Stimulated activated CD4-positive, alpha-beta T cell treated with anti-CD3 and anti-CD28 coated beads, Interleukin-1b, Interleukin-23, amount 100 ng/mL, for 48 hours (primary cell): ENCODE measurements around the gene ZFHX3.

Experiments used
- DNase-seq: peaks from one replicate; pipeline ENCODE4 v3.0.0-alpha.2; 2020

The ZFHX3 gene

DNA sequence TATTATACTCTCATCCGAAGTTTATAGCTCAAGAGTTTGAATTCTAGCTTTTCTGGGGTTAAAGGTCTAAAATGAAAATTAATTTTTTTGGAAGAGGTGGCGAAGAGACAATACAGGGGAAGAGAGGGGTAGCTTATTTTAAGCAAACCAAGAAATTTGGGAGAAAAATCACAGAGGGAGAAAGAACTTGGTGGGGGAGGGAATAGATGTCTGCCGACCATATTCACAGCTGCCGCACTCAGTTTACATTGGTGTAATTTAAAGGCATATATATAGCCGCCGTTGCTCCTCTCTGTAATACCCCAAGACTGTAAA lies 6.5 kb upstream of the ZFHX3 start:
- DNase-seq: no peak

DNA sequence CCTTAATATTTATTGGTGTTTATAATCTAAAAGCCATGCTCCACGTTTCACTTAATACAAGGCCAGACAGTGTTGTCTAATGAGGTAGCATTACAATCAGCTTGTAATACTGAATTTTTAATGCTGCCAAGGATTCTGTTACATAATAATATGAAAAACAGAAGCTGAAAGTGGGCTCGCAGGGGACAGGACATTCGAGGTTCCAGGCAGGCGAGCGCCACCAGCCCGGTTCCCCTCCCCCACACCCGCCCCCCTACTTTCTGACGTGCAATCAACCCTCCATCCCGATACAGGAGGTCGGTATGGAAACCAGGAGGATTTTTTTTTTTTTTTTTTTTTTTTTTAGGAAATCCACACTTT lies 6.2 kb upstream of the ZFHX3 start:
- DNase-seq: no peak

DNA sequence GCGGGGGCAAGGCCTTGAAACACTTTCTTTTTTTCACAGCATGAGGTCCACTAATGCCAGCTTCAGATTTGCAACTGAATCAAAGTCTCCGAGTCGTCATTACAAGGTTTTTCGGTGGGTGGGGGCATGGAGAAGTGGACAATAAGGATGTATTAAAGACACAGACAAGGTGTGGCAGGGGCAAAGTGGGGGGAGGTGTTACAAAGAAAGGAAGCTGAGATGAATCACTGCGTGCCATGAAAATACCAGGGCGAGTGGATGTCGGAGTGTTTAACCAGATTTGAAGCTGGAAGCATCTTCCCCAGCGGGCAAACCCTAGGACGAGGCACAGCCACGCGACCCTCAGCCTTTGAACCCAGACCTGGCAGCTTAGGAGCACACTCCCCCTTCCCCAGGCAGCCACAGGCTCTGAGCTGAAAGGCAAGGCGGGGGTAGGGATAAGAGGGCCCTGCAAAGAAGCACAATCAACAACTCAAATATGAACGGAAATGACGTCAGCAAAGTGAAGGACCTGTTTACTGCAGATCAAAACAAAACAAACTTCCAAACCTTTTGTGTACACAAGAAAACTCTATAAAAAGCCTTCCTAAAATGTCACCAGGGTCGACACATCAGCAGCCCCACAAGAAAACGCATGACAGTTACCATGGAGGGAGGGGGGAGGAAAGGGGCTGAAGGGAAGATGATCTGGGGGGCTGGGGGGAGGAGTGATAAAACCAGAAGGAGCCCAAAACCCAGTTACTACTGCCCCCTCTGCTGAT lies 5.6 kb upstream of the ZFHX3 start:
- no peak for DNase-seq

DNA sequence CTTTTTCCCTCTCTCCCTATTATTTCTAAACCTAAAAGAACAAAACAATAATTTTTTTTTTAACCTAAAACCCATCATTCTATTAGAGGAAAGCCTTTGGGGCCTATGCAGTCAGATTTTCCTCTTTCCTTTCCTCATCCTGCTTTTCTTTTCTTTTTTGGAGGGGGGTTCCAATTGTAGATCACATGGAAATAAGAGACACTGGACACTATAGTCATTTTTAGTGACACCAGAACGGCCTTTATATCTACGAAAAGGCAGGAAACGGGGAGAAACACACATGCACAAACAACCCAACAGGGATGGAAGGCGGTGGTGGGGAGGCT lies 5.1 kb upstream of the ZFHX3 start:
- DNase-seq: no peak

DNA sequence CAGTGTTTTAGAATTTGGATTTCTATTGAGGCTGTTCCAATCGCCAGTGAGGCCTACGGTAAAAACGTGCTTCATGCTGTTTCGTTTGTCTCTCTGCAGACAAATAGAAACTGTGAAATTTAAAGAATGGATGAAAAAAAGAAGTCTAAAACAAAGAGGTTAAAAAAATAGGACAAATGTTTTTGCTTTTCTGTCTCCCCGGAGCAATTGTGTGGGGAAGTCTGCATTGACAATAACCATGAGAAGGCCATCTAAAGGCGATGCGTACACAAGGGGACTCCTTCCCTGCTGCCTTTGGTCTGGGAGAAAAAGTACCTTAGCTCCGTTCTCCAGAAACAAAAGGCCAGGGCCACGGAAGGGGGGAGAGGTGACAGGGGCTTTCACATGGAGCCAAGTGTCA lies 4.6 kb upstream of the ZFHX3 start:
- DNase-seq: no peak

DNA sequence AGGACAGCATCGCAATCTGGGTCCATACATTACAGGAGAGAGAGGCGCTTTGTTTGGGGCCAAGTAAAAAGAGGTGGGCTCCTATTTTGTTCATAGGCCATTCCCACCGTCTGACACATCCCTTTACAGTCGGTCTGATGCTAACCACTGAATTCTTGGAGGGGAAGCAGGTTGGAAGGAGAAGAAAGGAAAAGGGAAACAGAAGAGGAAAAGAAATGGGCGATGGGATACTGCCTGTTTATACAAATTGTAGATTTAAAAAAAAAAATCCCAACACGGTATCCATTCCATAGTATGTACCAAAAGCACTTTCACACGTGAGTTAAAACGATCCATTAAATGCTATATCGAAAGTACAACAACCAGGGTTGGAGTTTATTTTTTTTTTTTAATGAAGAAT lies 4.0 kb upstream of the ZFHX3 start:
- DNase-seq: no peak

DNA sequence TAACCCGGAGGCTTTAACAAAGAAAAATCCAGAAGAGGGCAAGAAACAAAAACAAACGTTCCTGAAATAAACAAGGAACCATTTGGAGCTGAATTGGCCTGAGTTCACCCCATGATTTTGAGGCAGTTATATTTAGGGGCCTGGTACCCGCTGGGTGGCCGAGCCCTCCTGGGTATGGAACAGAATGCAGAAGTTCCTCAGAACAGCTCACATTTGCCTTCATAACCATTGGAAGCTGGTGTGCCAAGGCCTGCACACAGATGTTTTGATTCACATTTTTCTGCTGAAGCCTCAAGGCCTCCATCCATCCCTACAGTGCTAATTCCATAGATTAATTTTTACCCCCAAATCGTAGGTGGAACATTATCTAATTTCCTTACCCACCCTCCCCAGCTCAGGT lies 3.3 kb upstream of the ZFHX3 start:
- no peak for DNase-seq

DNA sequence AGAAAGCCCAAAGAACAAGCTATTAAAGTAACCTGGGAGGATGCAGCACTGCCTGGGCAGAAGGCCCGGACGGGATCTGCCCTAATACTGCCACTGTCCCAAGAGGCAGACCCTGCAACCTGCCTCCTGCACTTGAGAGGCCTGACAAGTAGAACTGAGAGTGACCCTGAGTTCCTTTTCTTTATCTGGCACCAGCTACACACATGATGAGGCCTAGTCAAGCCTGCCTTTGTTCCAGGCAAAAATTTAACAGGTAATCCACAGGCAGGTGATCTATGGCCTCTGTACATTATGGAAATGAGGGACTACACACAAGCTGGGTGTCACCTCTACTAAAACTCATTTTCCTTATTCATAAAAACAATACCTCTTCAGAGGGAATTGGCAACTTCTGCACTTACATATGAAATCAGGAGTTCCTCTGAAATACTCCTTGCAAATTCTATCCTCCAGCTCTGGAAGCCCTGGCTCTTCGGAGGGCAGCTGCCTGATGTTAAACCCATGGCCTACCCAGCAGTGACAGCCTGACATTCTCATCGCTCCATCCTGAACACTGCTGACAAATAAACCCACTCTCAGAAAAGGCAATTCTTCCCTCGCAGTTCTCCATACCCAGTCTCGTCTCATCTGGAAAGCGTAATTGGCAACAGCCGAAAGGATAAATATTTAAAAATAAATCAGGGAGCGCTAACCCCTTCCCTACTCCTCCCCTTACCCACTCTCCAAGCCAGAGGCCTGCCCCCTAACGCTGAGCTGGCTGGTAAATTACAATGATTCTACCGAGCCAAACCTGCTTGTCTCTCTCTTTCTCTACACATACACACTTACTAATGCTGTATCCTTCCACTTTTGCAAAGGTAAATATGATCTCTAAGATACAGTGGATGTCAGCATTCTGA lies 2.5 kb upstream of the ZFHX3 start:
- no peak for DNase-seq

DNA sequence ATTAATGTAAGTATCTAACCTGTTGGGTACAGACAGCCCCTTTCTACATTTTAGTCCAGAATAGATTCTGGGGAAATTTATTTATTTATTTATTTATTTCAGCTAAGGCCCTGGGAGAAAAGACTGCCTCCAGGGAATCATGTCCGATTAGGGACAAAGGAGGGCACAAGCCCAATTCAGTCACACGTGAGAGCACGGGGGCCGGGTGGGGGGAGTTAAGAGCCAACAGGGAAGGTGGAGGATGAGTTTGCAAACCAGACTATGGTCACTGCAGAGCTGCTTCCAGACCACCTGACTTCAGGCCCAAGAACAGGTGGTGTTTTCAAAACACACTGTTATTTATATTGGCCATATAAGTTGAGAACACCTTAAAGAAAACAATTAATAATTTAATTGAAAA lies 1.6 kb upstream of the ZFHX3 start:
- DNase-seq: no peak

DNA sequence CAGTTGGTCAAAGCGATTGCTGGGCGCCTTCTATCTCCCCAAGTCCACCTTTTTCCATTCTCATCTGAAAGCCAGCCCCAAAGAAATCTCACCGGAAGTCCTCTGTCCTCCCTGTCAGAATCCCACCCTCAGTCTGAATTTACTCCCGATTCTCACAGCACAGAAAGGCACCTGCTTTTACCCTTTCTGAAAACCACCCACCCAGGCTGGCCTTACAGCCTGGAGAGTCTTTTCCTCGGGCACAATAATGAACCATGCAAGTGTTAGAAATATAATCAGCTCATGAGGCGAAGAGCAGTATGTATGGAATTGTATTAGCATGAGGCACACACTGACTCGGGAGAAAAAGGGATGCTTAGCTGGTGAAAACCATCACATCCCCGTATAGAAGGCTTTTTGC lies 1.2 kb upstream of the ZFHX3 start:
- DNase-seq: no peak

DNA sequence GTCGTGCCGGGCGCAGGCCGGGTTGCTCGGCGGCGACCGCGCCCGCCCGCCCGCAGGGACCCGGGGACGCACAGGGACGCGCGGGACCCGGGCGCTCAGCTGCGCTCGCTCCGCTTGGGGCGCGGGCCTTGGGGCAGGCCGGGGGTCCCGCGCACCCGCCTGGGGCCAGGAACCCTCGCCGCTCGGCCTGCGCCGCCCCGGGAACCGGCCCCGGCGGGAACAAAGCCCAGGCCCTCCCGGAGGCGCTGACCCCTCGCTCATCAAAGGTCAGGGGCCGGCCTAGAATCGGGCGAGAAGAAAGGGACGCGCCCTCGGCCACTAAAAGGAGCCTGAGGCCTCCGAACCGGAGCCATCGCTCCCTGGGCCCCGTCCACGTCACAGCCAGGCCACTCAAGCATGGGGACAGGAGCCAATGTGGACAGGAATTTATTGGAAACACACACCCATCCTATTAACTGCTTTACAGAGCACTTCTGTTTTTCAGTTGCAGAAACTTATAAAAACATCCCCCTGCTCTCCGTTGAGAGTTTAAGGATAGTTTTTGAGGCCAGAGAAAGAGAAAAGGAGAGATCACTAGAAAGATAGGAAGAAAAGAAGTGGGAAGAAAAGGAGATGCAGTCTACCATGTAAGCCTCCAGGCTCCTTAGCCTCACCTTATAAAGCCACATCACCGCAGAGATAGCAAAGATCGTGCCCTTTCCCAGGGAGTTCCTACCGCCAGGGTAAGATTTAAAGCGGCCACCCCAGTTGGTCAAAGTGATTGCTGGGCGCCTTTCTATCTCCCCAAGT lies 558 bp upstream of the ZFHX3 start:
- DNase-seq: no peak

DNA sequence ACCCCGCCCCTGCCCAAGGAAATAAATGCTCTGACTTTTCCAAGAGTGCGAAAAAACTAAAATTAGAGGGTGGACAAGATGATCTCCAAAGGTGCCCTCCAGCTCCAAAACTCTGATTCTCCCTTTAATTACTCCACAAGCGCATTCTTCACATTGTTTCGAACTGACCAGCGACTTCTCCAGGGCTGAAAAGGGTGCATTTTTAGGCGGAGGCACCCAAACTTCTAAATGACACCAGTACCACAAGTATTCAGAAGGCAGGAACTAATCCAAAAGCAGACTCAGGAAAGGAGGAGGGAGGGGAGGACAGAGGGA lies 750 bp downstream of the ZFHX3 start:
- no peak for DNase-seq

DNA sequence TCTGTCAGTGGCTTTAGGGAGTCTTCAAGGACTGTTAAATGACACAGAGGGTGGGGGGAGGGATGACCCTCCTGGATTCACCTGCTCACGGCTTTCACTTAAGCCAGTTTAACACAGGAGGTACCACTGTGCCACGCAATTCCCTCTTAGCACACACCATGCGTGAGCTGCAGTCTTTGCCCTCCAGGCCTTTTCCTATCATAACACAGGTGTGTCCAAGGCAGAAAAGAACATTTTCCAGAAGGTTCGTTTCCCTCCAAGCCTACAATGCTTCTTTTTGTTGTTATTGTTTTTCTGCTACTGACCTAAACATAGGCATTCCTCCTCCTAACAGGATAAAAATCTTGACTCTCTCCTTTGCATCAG lies 1.1 kb downstream of the ZFHX3 start:
- DNase-seq: no peak

DNA sequence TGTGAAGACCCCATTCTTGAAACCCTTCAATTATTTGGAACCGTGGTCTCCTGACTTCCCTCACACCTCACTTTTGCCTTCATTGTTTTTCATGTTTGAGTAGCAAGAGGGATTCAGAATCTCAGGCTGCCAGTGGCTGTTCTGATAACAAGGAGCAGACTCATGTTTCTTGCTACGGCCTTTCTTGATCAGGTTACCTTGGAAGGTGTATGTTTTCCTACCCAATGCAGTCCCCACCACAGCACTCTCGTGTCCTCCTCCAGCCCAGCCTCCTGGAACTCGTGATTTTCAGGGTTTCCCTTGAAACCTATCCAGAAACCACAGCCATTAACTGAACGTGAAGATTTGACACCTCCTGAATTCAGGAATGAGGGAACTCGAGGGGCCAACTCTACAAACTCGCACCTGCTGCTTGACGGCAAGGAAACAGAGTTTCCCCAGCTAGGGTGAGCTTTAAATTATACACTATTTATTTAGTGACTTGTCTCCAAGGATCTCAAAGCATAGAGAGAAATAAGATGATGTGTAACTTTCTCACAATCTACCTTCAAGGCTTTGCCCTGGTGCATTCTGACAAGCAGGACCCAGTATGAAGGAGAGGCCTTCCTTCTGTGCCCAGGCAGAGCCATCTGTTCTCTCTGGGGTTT lies 1.6 kb downstream of the ZFHX3 start:
- DNase-seq: no peak

DNA sequence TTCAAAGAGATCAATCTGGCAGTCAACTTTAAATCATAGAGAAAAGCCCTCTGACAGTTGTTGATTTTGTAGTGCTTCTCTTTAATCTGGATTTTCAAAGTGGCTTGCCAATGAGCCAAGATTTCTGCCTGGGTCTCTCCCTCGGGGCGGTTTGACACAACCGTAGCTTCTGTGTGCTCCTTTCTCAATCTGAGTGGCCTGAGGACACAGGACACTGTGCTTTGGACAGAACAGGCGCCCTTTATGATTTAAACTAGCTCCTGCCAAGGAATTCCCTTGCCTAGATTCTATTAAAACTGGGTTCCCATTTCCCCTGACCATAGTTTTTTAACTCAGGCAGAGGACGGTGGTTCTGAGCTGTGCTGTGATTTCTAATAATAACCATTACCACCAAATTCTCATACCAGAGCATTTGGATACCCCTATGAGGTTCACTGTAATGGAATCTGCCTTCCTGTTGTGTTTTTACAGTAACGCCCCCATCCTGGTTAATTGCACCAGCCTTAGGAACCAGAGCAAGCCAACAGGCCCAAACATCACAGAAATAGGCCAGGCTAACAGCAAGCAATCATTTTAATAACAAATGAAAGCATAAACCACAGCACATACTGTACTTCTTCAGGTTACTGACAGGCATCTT lies 4.0 kb downstream of the ZFHX3 start:
- no peak for DNase-seq

DNA sequence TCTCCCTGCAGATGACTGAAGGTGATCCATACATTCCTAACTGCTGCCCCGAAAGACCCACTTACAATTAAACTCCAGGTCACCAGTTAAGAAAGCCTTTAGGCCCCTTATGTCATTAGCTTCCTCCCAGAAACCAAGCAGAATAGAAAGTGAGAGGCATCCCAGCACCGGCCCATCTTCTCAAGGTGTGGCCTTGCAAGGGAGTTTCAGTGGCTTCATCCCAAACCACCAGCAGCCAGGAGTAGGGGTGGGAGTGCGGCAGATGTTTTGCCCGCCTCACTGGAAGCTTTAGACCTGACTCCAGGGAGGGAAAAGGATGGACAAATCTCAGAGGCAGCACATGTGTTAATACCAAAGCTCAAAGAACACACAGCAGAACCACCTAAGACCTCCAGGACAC lies 5.1 kb downstream of the ZFHX3 start:
- no peak for DNase-seq

DNA sequence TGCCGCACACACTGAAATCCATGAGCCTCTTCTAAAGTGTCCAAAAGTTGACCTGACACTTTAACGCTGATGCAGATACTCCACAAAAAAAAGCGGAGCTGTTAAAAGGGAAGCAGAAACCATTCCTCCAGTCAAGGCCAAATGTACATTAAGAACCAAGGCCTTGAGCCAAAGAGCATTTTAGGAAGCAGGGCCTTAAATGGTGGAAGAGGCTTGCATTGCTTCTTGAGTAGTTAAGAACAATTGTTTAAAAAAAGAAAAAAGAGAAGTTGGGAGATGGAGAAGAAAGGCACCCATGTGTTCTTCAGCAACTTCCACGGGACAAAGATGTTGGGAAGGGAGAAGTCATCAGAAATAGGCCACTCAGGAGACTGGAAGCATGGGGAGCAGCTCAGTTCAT lies 6.3 kb downstream of the ZFHX3 start:
- DNase-seq: no peak

DNA sequence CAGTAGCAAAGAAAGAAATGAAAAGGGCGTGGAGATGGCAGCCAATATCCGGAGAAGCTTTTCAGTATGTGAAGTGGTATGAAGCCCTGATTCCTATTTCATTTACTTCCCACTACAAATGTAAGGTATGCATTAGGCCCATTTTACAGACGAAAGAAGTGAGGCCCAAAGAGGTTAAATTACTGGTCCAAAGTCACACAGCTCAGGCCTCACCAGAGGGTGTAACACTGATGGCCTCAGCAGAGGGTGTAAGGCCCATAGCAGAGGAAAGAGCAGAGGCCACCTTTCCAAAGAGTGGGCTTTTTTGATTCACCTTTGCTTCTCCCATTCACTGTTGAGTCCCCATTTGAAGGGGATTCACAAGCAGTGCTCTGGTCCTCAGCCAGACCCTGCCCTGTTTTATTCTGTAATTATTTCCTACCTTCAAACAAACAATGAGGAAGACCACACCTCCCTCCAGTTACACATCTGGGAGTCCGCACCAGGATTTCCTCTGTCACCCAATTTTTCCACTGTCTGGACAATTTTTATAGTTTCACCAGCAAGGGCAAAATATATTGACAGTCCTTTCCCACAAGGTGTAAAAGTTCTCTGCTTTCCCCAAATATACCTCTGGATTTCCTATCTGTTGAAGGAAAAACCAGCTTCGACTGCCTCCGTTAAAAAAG lies 7.1 kb downstream of the ZFHX3 start:
- DNase-seq: no peak

DNA sequence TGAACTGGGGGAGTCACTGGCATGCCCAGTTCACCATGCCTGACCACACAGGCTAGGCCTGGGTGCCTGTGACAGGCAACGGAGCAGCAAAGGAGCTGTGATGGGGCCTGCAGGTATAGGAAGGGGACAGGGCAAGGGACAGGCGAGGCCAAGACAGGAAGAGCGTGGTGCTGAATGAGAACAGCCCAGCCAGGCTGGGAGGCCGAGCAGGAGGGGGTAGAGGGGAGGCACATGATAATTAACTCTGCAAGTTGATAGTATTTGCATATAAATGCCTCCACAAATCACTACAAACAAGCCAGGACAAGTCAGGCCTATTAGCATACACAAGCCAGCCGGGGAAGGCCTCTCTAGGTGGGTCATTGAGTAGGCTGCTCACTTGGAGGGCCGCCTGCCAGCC lies 7.8 kb downstream of the ZFHX3 start:
- no peak for DNase-seq

DNA sequence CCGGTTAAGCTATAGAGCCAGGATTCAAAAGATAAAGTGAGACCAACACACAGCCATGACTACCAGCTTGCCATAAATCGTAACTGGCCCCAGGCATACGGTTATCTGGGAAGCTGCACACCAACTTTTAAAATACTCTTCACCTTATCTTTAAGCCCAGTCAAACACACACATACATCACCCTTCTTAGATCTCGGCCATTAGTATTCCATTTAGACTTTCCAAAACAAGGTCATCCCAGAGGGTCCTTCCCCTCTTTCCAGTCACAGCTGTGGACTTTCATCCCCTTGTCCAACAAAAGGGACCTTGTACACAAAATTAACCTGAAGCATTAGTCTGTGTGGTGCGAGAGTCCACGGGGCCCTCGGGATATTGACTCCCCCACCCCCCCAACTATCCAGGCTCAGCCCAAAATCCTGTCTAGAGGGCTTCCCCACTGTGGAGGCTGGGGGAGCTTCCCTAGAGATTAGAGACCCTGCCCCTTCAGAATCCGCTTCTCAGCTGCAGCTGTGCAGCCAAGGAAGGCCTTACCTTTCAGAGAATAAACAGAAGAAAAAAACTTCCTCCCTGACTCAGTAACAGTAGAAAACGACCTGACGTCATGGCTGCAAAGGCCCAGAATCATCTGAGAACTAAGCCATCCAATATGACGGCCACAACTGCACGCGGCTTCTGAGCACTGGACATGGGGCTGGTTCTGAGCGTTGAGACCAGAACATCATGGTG lies 9.9 kb downstream of the ZFHX3 start:
- DNase-seq: no peak

DNA sequence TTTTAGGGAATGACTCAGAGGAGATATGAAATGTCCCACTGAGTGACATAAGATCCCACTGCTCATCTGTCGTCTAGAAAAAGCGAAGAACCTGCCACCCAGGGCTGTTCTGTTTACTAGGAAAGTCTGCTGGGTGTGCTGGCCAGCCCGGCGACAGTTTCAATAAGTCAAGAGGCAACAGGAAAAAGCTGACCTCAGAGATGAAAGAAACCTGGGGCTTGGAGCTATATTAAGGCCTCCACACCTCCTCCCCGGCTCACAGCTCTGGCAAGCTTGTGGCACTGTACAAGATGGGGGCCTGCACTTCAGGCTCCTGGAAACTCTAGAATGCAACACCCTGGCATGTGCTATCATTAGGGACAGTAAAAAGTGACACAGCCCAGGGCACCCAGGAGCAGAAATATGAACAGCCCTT lies 10.6 kb downstream of the ZFHX3 start:
- no peak for DNase-seq
